SW 1271 (cell line): ENCODE data around the gene CMTM2.
A peak's percentile ranks its signal among the peaks of the same experiment; 100 is the strongest.
"Not testable (repeated sequence)": the region's sequence is repeated elsewhere in the genome, so short reads cannot be mapped to it uniquely, and the experiment has no call there.

Source experiments
- DNase-seq, 2 experiments: peaks; one replicate each; lab custom pipeline; 2025; lab: John Stamatoyannopoulos, UW

Gene CMTM2

GRCh38 chr16:66581246-66581952 lies 2.1 kb downstream of the CMTM2 start:
- no peak for DNase-seq

- no peak for DNase-seq
Observed at GRCh38 chr16:66585481-66586239, 6.4 kb downstream of the CMTM2 start.

GRCh38 chr16:66587881-66588600 lies 8.8 kb downstream of the CMTM2 start:
- no peak for DNase-seq

- DNase-seq = peak in 1 of 2 experiments; percentile 13
Observed at GRCh38 chr16:66588981-66589713, 9.9 kb downstream of the CMTM2 start.

GRCh38 chr16:66590322-66590721 lies 11.1 kb downstream of the CMTM2 start:
- DNase-seq = no peak

- DNase-seq = no peak
Observed at GRCh38 chr16:66591018-66591417, 11.8 kb downstream of the CMTM2 start.

GRCh38 chr16:66592241-66592640 lies 13.0 kb downstream of the CMTM2 start:
- DNase-seq = no peak

- DNase-seq = no peak
Observed at GRCh38 chr16:66592814-66593213, 13.6 kb downstream of the CMTM2 start.

GRCh38 chr16:66594739-66595138 lies 15.5 kb downstream of the CMTM2 start:
- DNase-seq = no peak

GRCh38 chr16:66596559-66596958 lies 17.3 kb downstream of the CMTM2 start:
- not testable (repeated sequence) for DNase-seq

GRCh38 chr16:66596986-66597848 lies 18.0 kb downstream of the CMTM2 start:
- no peak for DNase-seq

GRCh38 chr16:66598111-66598510 lies 18.8 kb downstream of the CMTM2 start:
- DNase-seq = no peak

- DNase-seq = no peak
Observed at GRCh38 chr16:66599726-66600125, 20.5 kb downstream of the CMTM2 start.

GRCh38 chr16:66600477-66600876 lies 21.2 kb downstream of the CMTM2 start:
- DNase-seq = no peak

GRCh38 chr16:66601471-66601870 lies 22.2 kb downstream of the CMTM2 start:
- DNase-seq = no peak

- DNase-seq = peak in 1 of 2 experiments; percentile 70
Observed at GRCh38 chr16:66603537-66604375, 24.5 kb downstream of the CMTM2 start.

GRCh38 chr16:66604376-66605176 lies 25.3 kb downstream of the CMTM2 start, which contains the start of gene CMTM3:
CMTM3 (plus strand) TSS chr16:66604704; CDS start chr16:66604806, 102 bp downstream.
- peak in 1 of 2 experiments; percentile 70 for DNase-seq

- peak in 1 of 2 experiments; percentile 43 for DNase-seq
Observed at GRCh38 chr16:66605177-66605978, 26.1 kb downstream of the CMTM2 start.
